ENCODE data around the gene DGKG. TPM values are rescaled to one million over a fixed set of nuclear protein-coding genes. Genes with fewer than 3 reads are reported as not detected.

Gene DGKG
- total and polyA plus RNA-seq, 9 of the 15 experiments (the other 6 are each of a cell fraction or from before 2014, with no cell fraction given): 0.01 to 0.36 (median 0.15) TPM

DNA sequence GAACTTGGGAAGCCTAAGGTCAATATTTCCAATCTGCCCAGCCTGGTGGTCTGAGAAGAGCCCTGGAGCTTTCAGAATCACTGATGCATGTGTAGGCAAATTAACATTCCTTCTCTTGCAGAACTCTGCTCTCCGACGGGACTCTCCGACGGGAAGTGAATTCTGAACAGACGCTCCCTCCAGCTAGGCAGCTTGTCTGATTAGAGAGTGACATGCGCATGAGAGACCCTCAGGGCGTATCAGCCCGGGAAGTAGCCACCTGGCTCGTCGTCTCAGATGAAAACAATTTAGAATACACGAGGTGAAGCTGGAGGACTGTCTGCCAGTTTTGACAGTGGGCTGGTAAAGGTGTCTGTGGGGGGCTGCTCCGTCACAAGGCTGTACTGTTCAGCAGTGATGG, 103.1 kb downstream of the DGKG start (continued):
- TF ChIP-seq, protein P1, sequence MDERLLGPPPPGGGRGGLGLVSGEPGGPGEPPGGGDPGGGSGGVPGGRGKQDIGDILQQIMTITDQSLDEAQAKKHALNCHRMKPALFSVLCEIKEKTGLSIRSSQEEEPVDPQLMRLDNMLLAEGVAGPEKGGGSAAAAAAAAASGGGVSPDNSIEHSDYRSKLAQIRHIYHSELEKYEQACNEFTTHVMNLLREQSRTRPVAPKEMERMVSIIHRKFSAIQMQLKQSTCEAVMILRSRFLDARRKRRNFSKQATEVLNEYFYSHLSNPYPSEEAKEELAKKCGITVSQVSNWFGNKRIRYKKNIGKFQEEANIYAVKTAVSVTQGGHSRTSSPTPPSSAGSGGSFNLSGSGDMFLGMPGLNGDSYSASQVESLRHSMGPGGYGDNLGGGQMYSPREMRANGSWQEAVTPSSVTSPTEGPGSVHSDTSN (CRISPR knock-in tag; IDR thresholded peaks at IDR 0.05; ENCODE audit: low read depth): no peak
- TF ChIP-seq, protein P1 (tag; conservative IDR thresholded peaks at IDR 0.05; ENCODE audit: low read depth): no peak
- TF ChIP-seq JUND (IDR thresholded peaks at IDR 0.05; ENCODE audit: borderline replicate concordance, low read depth, low read length) (no peak), JUND (tag; IDR thresholded peaks at IDR 0.05; ENCODE audit: borderline replicate concordance, low read depth, low read length) (no peak), PTBP1 (IDR thresholded peaks at IDR 0.05; ENCODE audit: low read depth, low read length) (no peak), NCOR1 (IDR thresholded peaks at IDR 0.05) (no peak), ZNF589 (CRISPR knock-in tag; IDR thresholded peaks at IDR 0.05; ENCODE audit: low read depth) (no peak)

DNA sequence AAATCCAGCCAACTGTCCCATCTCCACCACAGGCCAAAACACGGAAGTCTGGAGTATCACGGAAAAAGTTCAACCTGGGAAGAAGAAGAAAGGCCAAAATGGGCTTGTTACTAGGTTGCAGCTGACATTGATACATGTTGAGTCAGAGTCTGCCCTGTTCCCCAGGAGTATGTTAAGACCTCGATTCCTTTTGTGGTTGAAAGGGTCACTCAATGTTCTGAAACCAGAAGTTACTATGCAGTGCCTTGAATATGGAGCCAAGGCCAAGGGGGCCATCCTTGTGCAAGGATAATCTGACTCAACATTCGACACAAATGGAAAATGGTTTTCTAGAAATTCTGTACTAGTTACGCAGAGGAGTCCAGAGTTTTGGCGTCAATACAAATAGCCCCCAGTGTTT, 104.2 kb downstream of the DGKG start:
- no peak for FAIRE-seq
- Histone ChIP-seq H3K4me2 (ENCODE audit: insufficient read depth, low read length) (no peak overlapping the region), H4K20me1 (replicated peaks; ENCODE audit: control insufficient read depth, insufficient read depth, low read length) (0 out of 2 replicates have a peak, but pooled peaks cover 5% of the 10 kb centered on the region), H3K79me2 (ENCODE audit: control insufficient read depth, insufficient read depth, low read length) (no peaks in the 10 kb centered on the region), H3K27ac (ENCODE audit: extremely low read depth, low read depth, low read length) (no peak overlapping the region), H3K9me3 (replicated peaks; ENCODE audit: control insufficient read depth, insufficient read depth, low read depth, low read length) (no peaks in the 10 kb centered on the region), H3K9ac (ENCODE audit: insufficient read depth in 1 of 2, low read depth in 2 of 2, low read length in 2 of 2) (no peak overlapping the region), H3K4me1 (replicated peaks in 1 of 2; ENCODE audit: control insufficient read depth in 2 of 2, insufficient read depth in 2 of 2, low read length in 2 of 2) (peaks cover 4 to 7% of the 10 kb centered on the region in 2 experiments; a peak in 2 of 5 replicates), H2AFZ (ENCODE audit: low read depth, low read length) (no peak overlapping the region), H3K4me3 (no peak overlapping the region), H3K27me3 (ENCODE audit: control insufficient read depth in 2 of 2, insufficient read depth in 2 of 2, low read length in 2 of 2) (peaks cover 25 to 71% of the 10 kb centered on the region in 2 experiments), H3K36me3 (ENCODE audit: control insufficient read depth, insufficient read depth, low read length) (no peaks in the 10 kb centered on the region), H3K9me1 (ENCODE audit: control insufficient read depth, insufficient read depth, low read length) (no peaks in the 10 kb centered on the region)
- no peak for DNase-seq (ENCODE audit: extremely low read depth in 1 of 4, low spot score in 3 of 4)
- POLR2A ChIA-PET: no interaction called here
- no peak for ATAC-seq
- TF ChIP-seq ZNF232 (CRISPR knock-in tag; IDR thresholded peaks at IDR 0.05): no peak
- CTCF ChIA-PET (ENCODE audit: low intra/inter-chr PET ratio): no interaction called here
- no TSS peak for BruUV-seq (replicated peaks)
- in situ Hi-C loops (cut with MboI): loop anchor here (5.0 kb wide), 1 partner anchor 284 kb away; the partner anchor contains the start of gene CRYGS
- 3% methylated on average over 6 of the region's 6 CpGs for WGBS (ENCODE audit: insufficient coverage, low coverage, missing lambda C conversion rate)
- intact Hi-C loops (cut with micrococcal nuclease): loop anchor here (5.0 kb wide), 1 partner anchor 359 kb away; no protein-coding TSS in a partner anchor
